Keratinocyte (primary cell): ENCODE measurements around the gene NCBP1. TPM values are rescaled to one million over a fixed set of nuclear protein-coding genes. Genes with fewer than 3 reads are reported as not detected.

Experiments
- DNase-seq: peaks from one replicate; pipeline ENCODE4 v3.0.0-alpha.2; 2011; ENCODE audit warnings: low read depth, missing footprints, low spot score
- FAIRE-seq: peaks from 2 replicates; lab custom pipeline; 2011; peaks lifted over from hg19 to GRCh38; lab: Jason Lieb, UNC
- H2AFZ ChIP-seq: 2 replicates; pipeline ENCODE4 v1.6.0; 2012; ENCODE audit warnings: low read length, control low read depth, inconsistent platforms; ENCODE audit not compliant: control insufficient read depth
- H3K27ac ChIP-seq: 2 replicates; pipeline ENCODE4 v1.5.1; 2011; ENCODE audit warnings: low read length; ENCODE audit not compliant: control insufficient read depth, insufficient read depth
- H3K27me3 ChIP-seq: 3 replicates; pipeline ENCODE4 v1.6.0; 2011; ENCODE audit warnings: low read length; ENCODE audit not compliant: control insufficient read depth, insufficient read depth; ENCODE audit errors: extremely low read depth
- H3K36me3 ChIP-seq, 2 experiments: 2 replicates in 1 of 2; 3 replicates in 1 of 2; pipeline ENCODE4 v1.5.1; 2011; ENCODE audit warnings: low read length in 2 of 2, mild to moderate bottlenecking in 1 of 2; ENCODE audit not compliant: control insufficient read depth in 2 of 2, insufficient read depth in 2 of 2; ENCODE audit errors: extremely low read depth in 1 of 2
- H3K4me1 ChIP-seq: 3 replicates; pipeline ENCODE4 v1.5.1; 2011; ENCODE audit warnings: low read length; ENCODE audit not compliant: control insufficient read depth, insufficient read depth; ENCODE audit errors: extremely low read depth
- H3K4me2 ChIP-seq: 3 replicates; pipeline ENCODE4 v1.6.0; 2011; ENCODE audit warnings: low read depth, low read length; ENCODE audit not compliant: control insufficient read depth, insufficient read depth; ENCODE audit errors: extremely low read depth
- H3K4me3 ChIP-seq, 3 experiments: fragments of 200-600 bp in 1 of 3; sonication (generic) in 1 of 3; 2 replicates in 2 of 3; 3 replicates in 1 of 3; pipeline ENCODE4 v1.5.1; 2011 to 2016; ENCODE audit warnings: low read length in 3 of 3, mild to moderate bottlenecking in 3 of 3, control low read depth in 2 of 3, inconsistent platforms in 1 of 3, low read depth in 1 of 3, mixed read lengths in 1 of 3, mixed run types in 1 of 3, moderate library complexity in 1 of 3; ENCODE audit not compliant: control insufficient read depth in 2 of 3, insufficient read depth in 2 of 3; ENCODE audit errors: extremely low read depth in 1 of 3
- H3K79me2 ChIP-seq: 2 replicates; pipeline ENCODE4 v1.6.0; 2012; ENCODE audit warnings: low read length; ENCODE audit not compliant: control insufficient read depth, insufficient read depth
- H3K9ac ChIP-seq: 3 replicates; pipeline ENCODE4 v1.6.0; 2011; ENCODE audit warnings: low read length; ENCODE audit not compliant: control insufficient read depth, insufficient read depth; ENCODE audit errors: extremely low read depth
- H3K9me1 ChIP-seq: 3 replicates; pipeline ENCODE4 v1.6.0; 2011; ENCODE audit warnings: low read length; ENCODE audit not compliant: control insufficient read depth, insufficient read depth; ENCODE audit errors: extremely low read depth
- H3K9me3 ChIP-seq: 2 replicates; pipeline ENCODE4 v1.5.1; 2012; ENCODE audit warnings: low read depth, low read length; ENCODE audit not compliant: control insufficient read depth
- H4K20me1 ChIP-seq: 3 replicates; pipeline ENCODE4 v1.6.0; 2011; ENCODE audit warnings: low read length; ENCODE audit not compliant: control insufficient read depth, insufficient read depth; ENCODE audit errors: extremely low read depth
- CTCF ChIP-seq, 3 experiments: IDR thresholded peaks in 1 of 3; conservative IDR thresholded peaks in 1 of 3; optimal IDR thresholded peaks in 1 of 3; 2 replicates in 2 of 3; 3 replicates in 1 of 3; pipeline versions ENCODE3 to v1.5.1; 2011; ENCODE audit warnings: low read length in 3 of 3, mild to moderate bottlenecking in 3 of 3, moderate library complexity in 2 of 3, control low read depth in 1 of 3, inconsistent platforms in 1 of 3; ENCODE audit not compliant: insufficient read depth in 2 of 3; ENCODE audit errors: extremely low read depth in 1 of 3
- EZH2 ChIP-seq: IDR thresholded peaks from one replicate; pipeline ENCODE4 v1.6.1; 2012; ENCODE audit warnings: inconsistent platforms, mild to moderate bottlenecking, low read length, moderate library complexity
- dilution Hi-C: fragments of 300-500 bp; cut with MboI; formaldehyde crosslinking; loops from one replicate; pipeline ENCODE4 v1.7.0; 2020; ENCODE audit warnings: low sequenced_read_pairs; ENCODE audit not compliant: extremely low pct_ligation_motif_present
- polyA plus RNA-seq, 5 experiments: library from polyadenylated mRNA; depleted of rRNA in 3 of 5; stranded (reverse) in 3 of 5; stranded (forward) in 1 of 5; unstranded in 1 of 5; fragments of >200 nt; gene quantifications; 1 replicate in 1 of 5; 2 replicates in 3 of 5; 3 replicates in 1 of 5; pipeline versions ENCODE4 v1.2.1 to v1.2.3, GENCODE V29; 2011 to 2012; ENCODE audit warnings: missing spikeins in 2 of 5, low read depth in 1 of 5, low replicate concordance in 1 of 5

Gene NCBP1
- polyA plus RNA-seq, 1 donor (not counting 4 experiments of a cell fraction or from before 2014, with no cell fraction given): 38.6 TPM

GRCh38 chr9:97632248-97632984 lies 1.2 kb upstream of the NCBP1 start:
- H3K4me3 ChIP-seq: peak overlapping the region; percentile 87 to 99 (median 98)
- H3K9me3 ChIP-seq: no peaks in the 10 kb centered on the region
- DNase-seq: peak; percentile 19
- dilution Hi-C loops: no loop called here
- no peak for FAIRE-seq
- peak overlapping the region; percentile 100 for H3K4me2 ChIP-seq
- peaks cover 0 to 2% of the 10 kb centered on the region in 2 experiments for H3K36me3 ChIP-seq
- peaks cover 24% of the 10 kb centered on the region for H3K4me1 ChIP-seq
- H3K79me2 ChIP-seq: peaks cover 64% of the 10 kb centered on the region
- peaks cover 3% of the 10 kb centered on the region for H4K20me1 ChIP-seq
- TF ChIP-seq EZH2 (no peak), CTCF (optimal IDR thresholded peaks at IDR 0.05 in 1 of 3, IDR thresholded peaks at IDR 0.05 in 1 of 3, conservative IDR thresholded peaks at IDR 0.05 in 1 of 3; ENCODE audit: extremely low read depth in 1 of 3, insufficient read depth in 2 of 3, low read length in 3 of 3) (no peak)
- peak overlapping the region; percentile 99 for H2AFZ ChIP-seq
- peak overlapping the region; percentile 100 for H3K27ac ChIP-seq
- H3K9ac ChIP-seq: peak overlapping the region; percentile 100
- H3K9me1 ChIP-seq: peaks cover 2% of the 10 kb centered on the region
- no peaks in the 10 kb centered on the region for H3K27me3 ChIP-seq

GRCh38 chr9:97633859-97634490 lies 354 bp downstream of the NCBP1 start:
- H3K4me3 ChIP-seq: peak overlapping the region; percentile 87 to 99 (median 98)
- no peak for DNase-seq
- H3K4me2 ChIP-seq: peak overlapping the region; percentile 88
- peaks cover 25% of the 10 kb centered on the region for H3K4me1 ChIP-seq
- dilution Hi-C loops: no loop called here
- H3K79me2 ChIP-seq: peaks cover 72% of the 10 kb centered on the region
- H3K9ac ChIP-seq: peak overlapping the region; percentile 100
- FAIRE-seq: no peak
- H3K27ac ChIP-seq: peak overlapping the region; percentile 100
- no peaks in the 10 kb centered on the region for H3K9me3 ChIP-seq
- peak overlapping the region; percentile 80 for H2AFZ ChIP-seq
- peaks cover 5% of the 10 kb centered on the region for H3K9me1 ChIP-seq
- H3K36me3 ChIP-seq: peaks cover 3 to 5% of the 10 kb centered on the region in 2 experiments
- no peaks in the 10 kb centered on the region for H3K27me3 ChIP-seq
- peaks cover 3% of the 10 kb centered on the region for H4K20me1 ChIP-seq
- no peak for TF ChIP-seq CTCF (optimal IDR thresholded peaks at IDR 0.05 in 1 of 3, IDR thresholded peaks at IDR 0.05 in 1 of 3, conservative IDR thresholded peaks at IDR 0.05 in 1 of 3; ENCODE audit: extremely low read depth in 1 of 3, insufficient read depth in 2 of 3, low read length in 3 of 3)
- TF ChIP-seq EZH2: no peak
